ENCODE data around the gene PROCR.

GRCh38 chr20:35191419-35192117 lies 19.7 kb downstream of the PROCR start:
- TF ChIP-seq POLR2A (IDR thresholded peaks at IDR 0.05) = no peak
- TF ChIP-seq, protein P1, sequence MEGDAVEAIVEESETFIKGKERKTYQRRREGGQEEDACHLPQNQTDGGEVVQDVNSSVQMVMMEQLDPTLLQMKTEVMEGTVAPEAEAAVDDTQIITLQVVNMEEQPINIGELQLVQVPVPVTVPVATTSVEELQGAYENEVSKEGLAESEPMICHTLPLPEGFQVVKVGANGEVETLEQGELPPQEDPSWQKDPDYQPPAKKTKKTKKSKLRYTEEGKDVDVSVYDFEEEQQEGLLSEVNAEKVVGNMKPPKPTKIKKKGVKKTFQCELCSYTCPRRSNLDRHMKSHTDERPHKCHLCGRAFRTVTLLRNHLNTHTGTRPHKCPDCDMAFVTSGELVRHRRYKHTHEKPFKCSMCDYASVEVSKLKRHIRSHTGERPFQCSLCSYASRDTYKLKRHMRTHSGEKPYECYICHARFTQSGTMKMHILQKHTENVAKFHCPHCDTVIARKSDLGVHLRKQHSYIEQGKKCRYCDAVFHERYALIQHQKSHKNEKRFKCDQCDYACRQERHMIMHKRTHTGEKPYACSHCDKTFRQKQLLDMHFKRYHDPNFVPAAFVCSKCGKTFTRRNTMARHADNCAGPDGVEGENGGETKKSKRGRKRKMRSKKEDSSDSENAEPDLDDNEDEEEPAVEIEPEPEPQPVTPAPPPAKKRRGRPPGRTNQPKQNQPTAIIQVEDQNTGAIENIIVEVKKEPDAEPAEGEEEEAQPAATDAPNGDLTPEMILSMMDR (IDR thresholded peaks at IDR 0.05 in 4 of 5, conservative IDR thresholded peaks at IDR 0.05 in 1 of 5) = no peak

Data from gastrocnemius medialis (tissue), 4 donors.